ENCODE results near the gene ABCA12. TPM values are rescaled to one million over a fixed set of nuclear protein-coding genes. Genes with fewer than 3 reads are reported as not detected.

The ABCA12 gene
- total RNA-seq, 1 donor from 2014 or later = 17.2 TPM

- Histone ChIP-seq H3K4me3 (no peak overlapping the region), H3K4me1 (no peaks in the 10 kb centered on the region), H3K9me3 (no peaks in the 10 kb centered on the region), H3K27ac (no peak overlapping the region), H3K36me3 (no peaks in the 10 kb centered on the region), H3K27me3 (no peaks in the 10 kb centered on the region)
- intact Hi-C loops (cut with DNase I) = no loop called here
- DNase-seq (ENCODE audit: extremely low spot score in 2 of 2) = no peak
- no peak for TF ChIP-seq POLR2A (IDR thresholded peaks at IDR 0.05)
- TF ChIP-seq CTCF (IDR thresholded peaks at IDR 0.05) = no peak
Measured at GRCh38 chr2:214946949-214947348, 191.5 kb downstream of the ABCA12 start.

- Histone ChIP-seq H3K4me3 (no peak overlapping the region), H3K4me1 (no peaks in the 10 kb centered on the region), H3K36me3 (no peaks in the 10 kb centered on the region), H3K9me3 (no peaks in the 10 kb centered on the region), H3K27ac (no peak overlapping the region), H3K27me3 (no peaks in the 10 kb centered on the region)
- intact Hi-C loops (cut with DNase I) = no loop called here
- no peak for TF ChIP-seq POLR2A (IDR thresholded peaks at IDR 0.05)
- no peak for DNase-seq (ENCODE audit: extremely low spot score in 2 of 2)
Measured at GRCh38 chr2:214934006-214934405, 204.4 kb downstream of the ABCA12 start.

- Histone ChIP-seq H3K27me3 (no peaks in the 10 kb centered on the region), H3K27ac (no peak overlapping the region), H3K9me3 (no peaks in the 10 kb centered on the region), H3K36me3 (no peaks in the 10 kb centered on the region), H3K4me3 (no peak overlapping the region), H3K4me1 (no peaks in the 10 kb centered on the region)
- intact Hi-C loops (cut with DNase I) = no loop called here
- DNase-seq (ENCODE audit: extremely low spot score in 2 of 2) = no peak
- TF ChIP-seq CTCF (IDR thresholded peaks at IDR 0.05) (no peak), POLR2A (IDR thresholded peaks at IDR 0.05) (no peak), POLR2AphosphoS5 (IDR thresholded peaks at IDR 0.05; ENCODE audit: insufficient read depth in 1 of 2, low read depth in 1 of 2) (no peak)
Measured at GRCh38 chr2:214904634-214905033, 233.8 kb downstream of the ABCA12 start.

- H3K36me3 ChIP-seq = no peaks in the 10 kb centered on the region
- no peaks in the 10 kb centered on the region for H3K27me3 ChIP-seq
- intact Hi-C loops (cut with DNase I) = no loop called here
- peaks cover 4% of the 10 kb centered on the region for H3K4me1 ChIP-seq
- H3K27ac ChIP-seq = no peak overlapping the region
- no peak for DNase-seq (ENCODE audit: extremely low spot score in 2 of 2)
- H3K4me3 ChIP-seq = no peak overlapping the region
- TF ChIP-seq POLR2AphosphoS5 (IDR thresholded peaks at IDR 0.05; ENCODE audit: insufficient read depth in 1 of 2, low read depth in 1 of 2) = no peak
- TF ChIP-seq CTCF (IDR thresholded peaks at IDR 0.05) = no peak
- TF ChIP-seq POLR2A (IDR thresholded peaks at IDR 0.05) = no peak
- H3K9me3 ChIP-seq = no peaks in the 10 kb centered on the region
Measured at GRCh38 chr2:214904176-214904575, 234.2 kb downstream of the ABCA12 start.

- Histone ChIP-seq H3K4me1 (peaks cover 5% of the 10 kb centered on the region), H3K36me3 (no peaks in the 10 kb centered on the region), H3K9me3 (no peaks in the 10 kb centered on the region), H3K4me3 (no peak overlapping the region), H3K27me3 (no peaks in the 10 kb centered on the region), H3K27ac (no peak overlapping the region)
- no peak for DNase-seq (ENCODE audit: extremely low spot score in 2 of 2)
- TF ChIP-seq POLR2AphosphoS5 (IDR thresholded peaks at IDR 0.05; ENCODE audit: insufficient read depth in 1 of 2, low read depth in 1 of 2) (no peak), CTCF (IDR thresholded peaks at IDR 0.05) (no peak)
- intact Hi-C loops (cut with DNase I) = no loop called here
Measured at GRCh38 chr2:214902286-214902685, 236.1 kb downstream of the ABCA12 start.

GRCh38 chr2:214899751-214900150, 238.7 kb downstream of the ABCA12 start:
- Histone ChIP-seq H3K4me1 (peaks cover 5% of the 10 kb centered on the region), H3K27me3 (no peaks in the 10 kb centered on the region), H3K36me3 (no peaks in the 10 kb centered on the region), H3K27ac (no peak overlapping the region), H3K9me3 (no peaks in the 10 kb centered on the region), H3K4me3 (no peak overlapping the region)
- intact Hi-C loops (cut with DNase I) = no loop called here
- TF ChIP-seq POLR2A (IDR thresholded peaks at IDR 0.05) (no peak), POLR2AphosphoS5 (IDR thresholded peaks at IDR 0.05; ENCODE audit: insufficient read depth in 1 of 2, low read depth in 1 of 2) (peak in 1 of 2 donors; percentile 41)
- no peak for DNase-seq (ENCODE audit: extremely low spot score in 2 of 2)

Data from vagina (tissue), 2 donors.